ENCODE results near the gene RPL23. TPM values are rescaled to one million over a fixed set of nuclear protein-coding genes. Genes with fewer than 3 reads are reported as not detected.
A peak's percentile ranks its signal among the peaks of the same experiment; 100 is the strongest.

The RPL23 gene
- total and polyA plus RNA-seq, 9 of the 15 experiments (the other 6 are each of a cell fraction or from before 2014, with no cell fraction given): 1,745 to 3,667 (median 3,096) TPM

DNA sequence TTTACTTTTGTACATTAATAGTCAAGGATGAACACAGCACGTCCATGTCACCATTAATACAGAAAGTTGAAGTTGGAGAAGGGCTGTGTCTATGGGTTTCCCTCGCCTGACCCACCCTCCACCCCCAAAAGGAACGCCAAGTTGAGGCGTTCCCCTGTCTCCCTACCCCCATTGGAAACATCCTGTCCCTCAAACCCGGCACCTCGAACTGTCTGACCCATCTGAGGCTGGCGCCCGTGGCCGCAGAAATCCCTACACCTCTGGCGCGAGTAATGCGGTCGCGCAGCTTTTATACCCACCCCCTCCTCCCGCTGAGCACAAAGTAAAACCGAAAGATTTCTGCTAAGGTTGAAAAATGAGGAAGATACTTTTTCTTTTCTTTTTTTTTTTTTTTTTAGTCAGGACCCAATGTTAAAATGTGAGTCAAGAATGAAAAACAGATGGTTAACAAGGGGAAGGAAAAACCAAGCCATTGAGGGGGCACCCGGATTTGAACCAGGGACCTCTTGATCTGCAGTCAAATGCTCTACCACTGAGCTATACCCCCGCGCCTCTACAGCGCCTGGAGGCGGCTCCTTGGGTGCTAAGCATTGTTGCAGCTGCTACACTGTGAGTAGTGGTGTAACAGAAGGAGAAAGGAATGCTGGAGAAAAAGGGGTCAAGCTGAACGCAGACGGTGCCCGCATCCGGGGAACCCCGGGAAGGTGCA is 15.4 kb upstream of the RPL23 start (continued):
- TF ChIP-seq, protein P1, sequence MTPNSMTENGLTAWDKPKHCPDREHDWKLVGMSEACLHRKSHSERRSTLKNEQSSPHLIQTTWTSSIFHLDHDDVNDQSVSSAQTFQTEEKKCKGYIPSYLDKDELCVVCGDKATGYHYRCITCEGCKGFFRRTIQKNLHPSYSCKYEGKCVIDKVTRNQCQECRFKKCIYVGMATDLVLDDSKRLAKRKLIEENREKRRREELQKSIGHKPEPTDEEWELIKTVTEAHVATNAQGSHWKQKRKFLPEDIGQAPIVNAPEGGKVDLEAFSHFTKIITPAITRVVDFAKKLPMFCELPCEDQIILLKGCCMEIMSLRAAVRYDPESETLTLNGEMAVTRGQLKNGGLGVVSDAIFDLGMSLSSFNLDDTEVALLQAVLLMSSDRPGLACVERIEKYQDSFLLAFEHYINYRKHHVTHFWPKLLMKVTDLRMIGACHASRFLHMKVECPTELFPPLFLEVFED (CRISPR knock-in tag; conservative IDR thresholded peaks at IDR 0.05): no peak
- peak; percentile 58; the same call in 1 of the 2 replicates for TF ChIP-seq DMBX1 (CRISPR knock-in tag; IDR thresholded peaks at IDR 0.05; ENCODE audit: borderline replicate concordance)
- TF ChIP-seq HINFP (tag; conservative IDR thresholded peaks at IDR 0.05; ENCODE audit: low read depth): no peak
- TF ChIP-seq MAFF (IDR thresholded peaks at IDR 0.05; ENCODE audit: low read length): no peak
- 0 out of 2 replicates have a peak, but pooled peaks have one; percentile 13 for TF ChIP-seq SREBF2 (CRISPR knock-in tag; IDR thresholded peaks at IDR 0.05)
- TF ChIP-seq BHLHE40 (IDR thresholded peaks at IDR 0.05; ENCODE audit: low read length): no peak
- TF ChIP-seq BMI1 (IDR thresholded peaks at IDR 0.05; ENCODE audit: low read length): no peak
- no peak for TF ChIP-seq ZNF699 (CRISPR knock-in tag; IDR thresholded peaks at IDR 0.05; ENCODE audit: insufficient replicate concordance)
- TF ChIP-seq, protein P2, sequence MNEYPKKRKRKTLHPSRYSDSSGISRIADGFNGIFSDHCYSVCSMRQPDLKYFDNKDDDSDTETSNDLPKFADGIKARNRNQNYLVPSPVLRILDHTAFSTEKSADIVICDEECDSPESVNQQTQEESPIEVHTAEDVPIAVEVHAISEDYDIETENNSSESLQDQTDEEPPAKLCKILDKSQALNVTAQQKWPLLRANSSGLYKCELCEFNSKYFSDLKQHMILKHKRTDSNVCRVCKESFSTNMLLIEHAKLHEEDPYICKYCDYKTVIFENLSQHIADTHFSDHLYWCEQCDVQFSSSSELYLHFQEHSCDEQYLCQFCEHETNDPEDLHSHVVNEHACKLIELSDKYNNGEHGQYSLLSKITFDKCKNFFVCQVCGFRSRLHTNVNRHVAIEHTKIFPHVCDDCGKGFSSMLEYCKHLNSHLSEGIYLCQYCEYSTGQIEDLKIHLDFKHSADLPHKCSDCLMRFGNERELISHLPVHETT (CRISPR knock-in tag; conservative IDR thresholded peaks at IDR 0.05 in 1 of 2, IDR thresholded peaks at IDR 0.05 in 1 of 2): no peak
- TF ChIP-seq, protein P3, sequence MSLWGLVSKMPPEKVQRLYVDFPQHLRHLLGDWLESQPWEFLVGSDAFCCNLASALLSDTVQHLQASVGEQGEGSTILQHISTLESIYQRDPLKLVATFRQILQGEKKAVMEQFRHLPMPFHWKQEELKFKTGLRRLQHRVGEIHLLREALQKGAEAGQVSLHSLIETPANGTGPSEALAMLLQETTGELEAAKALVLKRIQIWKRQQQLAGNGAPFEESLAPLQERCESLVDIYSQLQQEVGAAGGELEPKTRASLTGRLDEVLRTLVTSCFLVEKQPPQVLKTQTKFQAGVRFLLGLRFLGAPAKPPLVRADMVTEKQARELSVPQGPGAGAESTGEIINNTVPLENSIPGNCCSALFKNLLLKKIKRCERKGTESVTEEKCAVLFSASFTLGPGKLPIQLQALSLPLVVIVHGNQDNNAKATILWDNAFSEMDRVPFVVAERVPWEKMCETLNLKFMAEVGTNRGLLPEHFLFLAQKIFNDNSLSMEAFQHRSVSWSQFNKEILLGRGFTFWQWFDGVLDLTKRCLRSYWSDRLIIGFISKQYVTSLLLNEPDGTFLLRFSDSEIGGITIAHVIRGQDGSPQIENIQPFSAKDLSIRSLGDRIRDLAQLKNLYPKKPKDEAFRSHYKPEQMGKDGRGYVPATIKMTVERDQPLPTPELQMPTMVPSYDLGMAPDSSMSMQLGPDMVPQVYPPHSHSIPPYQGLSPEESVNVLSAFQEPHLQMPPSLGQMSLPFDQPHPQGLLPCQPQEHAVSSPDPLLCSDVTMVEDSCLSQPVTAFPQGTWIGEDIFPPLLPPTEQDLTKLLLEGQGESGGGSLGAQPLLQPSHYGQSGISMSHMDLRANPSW (CRISPR knock-in tag; IDR thresholded peaks at IDR 0.05): no peak
- TF ChIP-seq CLOCK (CRISPR knock-in tag; IDR thresholded peaks at IDR 0.05; ENCODE audit: borderline replicate concordance): no peak
- no peak for TF ChIP-seq SMAD1 (IDR thresholded peaks at IDR 0.05; ENCODE audit: low read depth, low read length, partially characterized antibody)
- TF ChIP-seq HOXB6 (CRISPR knock-in tag; IDR thresholded peaks at IDR 0.05; ENCODE audit: borderline replicate concordance): no peak
- TF ChIP-seq JUNB (CRISPR knock-in tag; conservative IDR thresholded peaks at IDR 0.05): 0 out of 2 replicates have a peak, but pooled peaks have one; percentile 19
- no peak for TF ChIP-seq ZC3H8 (IDR thresholded peaks at IDR 0.05)
- TF ChIP-seq ZNF75A (CRISPR knock-in tag; IDR thresholded peaks at IDR 0.05): no peak
- no peak for TF ChIP-seq HDAC8 (tag; IDR thresholded peaks at IDR 0.05)
- no peak for TF ChIP-seq KAT8 (IDR thresholded peaks at IDR 0.05; ENCODE audit: low read depth)
